HTR-8/SVneo (cell line): ENCODE results near the gene HDAC4.

Experiments
- DNase-seq: peaks from one replicate; pipeline ENCODE4 v3.0.0; 2011; ENCODE audit warnings: low spot score, mixed read lengths; ENCODE audit not compliant: insufficient read length
- FAIRE-seq: peaks from 2 replicates; lab custom pipeline; 2011; peaks lifted over from hg19 to GRCh38; lab: Jason Lieb, UNC

HDAC4 gene

GRCh38 chr2:239355724-239356123 is 45.1 kb downstream of the HDAC4 start:
- DNase-seq (no peak), FAIRE-seq (no peak)

DNA sequence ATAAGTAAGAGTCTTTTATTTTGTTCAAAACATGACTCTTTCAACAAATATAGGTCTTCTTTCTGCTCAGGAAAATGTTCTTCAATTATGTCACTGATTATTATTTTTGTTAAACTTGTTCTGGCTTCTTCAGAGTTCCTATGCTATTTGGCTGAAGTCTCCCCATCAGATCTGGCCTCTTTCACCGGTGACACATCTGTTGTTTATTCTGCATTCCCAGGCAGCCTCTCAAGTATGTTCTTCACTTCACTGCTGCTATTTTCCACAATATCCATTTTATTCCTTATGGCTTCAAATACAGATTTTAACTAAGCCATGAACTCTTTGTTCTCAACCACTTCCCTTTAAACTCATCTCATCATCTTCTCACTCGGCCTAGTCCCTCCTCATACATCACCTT is 45.7 kb downstream of the HDAC4 start:
- no peak for FAIRE-seq
- no peak for DNase-seq

DNA sequence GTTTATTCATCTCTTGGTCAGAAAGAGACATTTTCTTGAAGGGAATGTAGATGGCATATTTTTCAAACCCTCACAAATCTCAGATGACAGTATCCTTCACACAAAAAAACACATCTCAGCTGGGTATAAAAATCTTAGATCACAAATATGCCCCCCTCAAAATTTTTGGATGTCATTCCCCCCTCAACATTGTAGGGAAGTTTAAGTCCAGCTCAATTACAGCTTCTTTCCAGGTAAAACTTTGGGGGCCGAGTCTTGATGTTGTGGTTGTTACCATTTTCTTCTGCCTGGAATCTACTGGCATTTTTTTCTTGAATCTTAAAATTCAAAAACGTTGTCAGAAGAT is 46.1 kb downstream of the HDAC4 start:
- FAIRE-seq (no peak), DNase-seq (no peak)

DNA sequence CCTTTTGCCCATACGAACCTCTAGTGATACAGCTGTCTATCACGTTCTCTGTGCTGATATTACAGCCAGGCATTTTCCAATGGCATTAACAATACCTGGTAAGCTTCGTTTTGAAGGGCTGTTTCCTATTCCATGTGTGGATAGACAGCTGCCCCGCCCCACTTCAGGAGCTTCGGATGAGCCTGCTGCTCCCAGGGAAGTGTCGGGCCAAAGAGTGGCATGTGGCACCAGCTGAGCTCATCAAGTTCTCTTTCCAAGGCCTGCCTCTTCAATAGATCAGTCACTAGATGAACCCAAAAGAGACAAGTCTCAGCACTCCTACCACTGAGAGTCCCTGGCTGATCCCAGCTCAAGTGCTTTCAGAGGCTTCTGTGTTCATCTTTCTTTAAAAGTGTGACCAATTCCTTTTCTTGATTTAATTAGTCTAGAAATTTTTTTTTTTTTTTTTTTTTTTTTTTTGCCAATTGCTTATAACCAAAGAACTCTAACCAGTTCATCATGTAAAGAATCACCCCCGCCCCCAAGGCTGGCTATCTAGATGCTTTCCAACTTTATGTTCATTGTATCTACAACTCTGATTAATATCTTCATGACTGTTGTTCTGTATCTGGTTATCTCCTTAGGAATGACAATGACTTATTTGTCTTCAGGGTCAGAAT is 46.6 kb downstream of the HDAC4 start:
- DNase-seq (no peak), FAIRE-seq (no peak)

DNA sequence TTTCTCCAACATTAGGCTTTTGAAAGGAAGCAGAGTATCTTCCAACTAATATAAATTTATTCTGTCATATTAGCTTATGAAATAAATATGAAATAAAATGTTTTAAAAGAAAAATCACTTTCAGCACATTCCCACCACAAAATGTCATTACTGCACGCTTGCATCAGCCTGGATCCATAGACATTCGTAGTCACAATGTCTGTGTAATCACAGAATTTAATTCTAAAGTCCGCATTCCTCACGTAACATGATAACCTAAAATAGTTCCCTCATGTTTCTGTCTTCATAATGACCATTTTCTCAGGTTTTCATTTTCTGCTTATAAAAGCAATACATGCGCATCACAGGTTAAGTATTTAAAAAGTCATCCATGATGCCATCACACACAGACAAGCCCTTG is 47.1 kb downstream of the HDAC4 start:
- FAIRE-seq: no peak
- DNase-seq: no peak

GRCh38 chr2:239351687-239352086 is 49.1 kb downstream of the HDAC4 start:
- no peak for FAIRE-seq
- no peak for DNase-seq

GRCh38 chr2:239349453-239350135 is 51.2 kb downstream of the HDAC4 start:
- no peak for DNase-seq

DNA sequence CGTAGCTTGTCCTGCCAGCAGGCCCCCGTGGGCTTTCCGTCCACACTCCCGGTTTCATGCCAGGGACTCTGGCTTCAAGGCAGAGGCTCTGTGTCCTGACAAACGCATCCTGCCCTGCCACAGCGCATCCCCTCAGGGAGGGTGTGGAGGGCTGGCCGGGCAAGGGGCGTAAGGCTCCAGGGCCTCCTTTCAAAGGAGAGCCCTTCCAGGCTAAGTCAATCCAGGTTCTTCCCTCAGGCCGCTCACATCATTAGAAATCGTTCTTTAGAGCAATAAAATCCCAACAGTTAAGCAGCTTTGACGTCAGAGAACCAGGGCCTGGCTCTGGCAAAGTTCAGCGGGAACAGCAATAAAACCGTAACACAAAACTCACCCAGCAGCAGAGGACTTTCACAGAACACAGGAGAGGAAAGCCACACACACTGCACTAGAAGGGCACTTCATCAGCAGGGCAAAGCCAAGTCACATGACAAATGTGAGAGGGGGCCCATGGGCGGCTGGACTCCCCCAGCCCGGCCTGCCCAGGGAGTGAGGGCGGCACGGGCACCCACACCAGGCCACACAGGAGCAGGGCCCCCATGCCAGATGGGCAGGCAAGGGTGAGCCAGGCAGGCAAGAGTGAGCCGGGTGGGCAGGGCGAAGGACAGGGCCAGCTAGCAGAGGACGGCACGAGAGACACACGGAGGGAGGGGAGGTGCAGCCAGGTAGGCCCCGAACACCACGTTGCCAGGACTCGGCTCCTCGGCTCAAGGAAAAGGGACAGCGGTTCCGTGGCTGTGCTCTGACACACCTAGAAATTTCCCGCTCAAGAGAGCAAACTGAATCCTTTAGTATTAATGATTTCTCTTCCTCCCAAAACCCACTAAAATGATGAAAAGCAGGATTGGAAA is 52.0 kb downstream of the HDAC4 start:
- DNase-seq (no peak), FAIRE-seq (no peak)

More at GRCh38 chr2:239349453-239350135, 51.2 kb downstream of the HDAC4 start:
- FAIRE-seq: no peak

DNA sequence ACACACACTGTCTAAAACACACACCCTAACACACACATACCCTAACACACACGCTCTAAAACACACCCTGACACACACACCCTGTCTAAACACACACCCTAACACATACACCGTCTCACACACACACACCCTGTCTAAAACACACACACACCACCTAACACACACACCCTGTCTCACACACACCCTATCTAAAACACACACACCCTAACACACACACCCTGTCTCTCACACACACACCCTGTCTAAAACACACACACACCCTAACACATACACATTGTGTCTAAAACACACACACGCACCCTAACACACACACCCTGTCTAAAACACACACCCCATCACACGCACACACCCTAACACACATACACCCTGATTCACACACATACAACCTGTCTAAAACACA is 54.1 kb downstream of the HDAC4 start:
- no peak for DNase-seq
- FAIRE-seq: no peak

DNA sequence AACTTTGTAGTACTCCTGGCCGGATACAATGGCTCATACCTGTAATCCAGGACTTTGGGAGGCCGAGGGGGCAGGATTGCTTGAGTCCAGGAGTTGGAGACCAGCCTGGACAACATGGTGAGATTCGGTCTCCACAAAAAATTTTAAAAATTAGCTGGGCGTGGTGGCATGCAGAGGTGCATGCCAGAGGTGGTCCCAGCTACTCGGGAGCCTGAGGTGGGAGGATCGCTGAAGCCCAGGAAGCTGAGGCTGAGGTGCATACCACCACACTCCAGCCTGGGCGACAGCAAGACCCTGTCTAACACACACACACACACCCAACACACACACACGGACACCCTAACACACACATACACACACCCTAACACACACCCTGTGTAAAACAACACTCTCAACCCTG is 55.6 kb downstream of the HDAC4 start:
- no peak for FAIRE-seq

GRCh38 chr2:239344857-239345216 is 56.0 kb downstream of the HDAC4 start:
- no peak for FAIRE-seq
- DNase-seq: no peak

More for the DNA sequence above, 55.6 kb downstream of the HDAC4 start:
- no peak for DNase-seq

DNA sequence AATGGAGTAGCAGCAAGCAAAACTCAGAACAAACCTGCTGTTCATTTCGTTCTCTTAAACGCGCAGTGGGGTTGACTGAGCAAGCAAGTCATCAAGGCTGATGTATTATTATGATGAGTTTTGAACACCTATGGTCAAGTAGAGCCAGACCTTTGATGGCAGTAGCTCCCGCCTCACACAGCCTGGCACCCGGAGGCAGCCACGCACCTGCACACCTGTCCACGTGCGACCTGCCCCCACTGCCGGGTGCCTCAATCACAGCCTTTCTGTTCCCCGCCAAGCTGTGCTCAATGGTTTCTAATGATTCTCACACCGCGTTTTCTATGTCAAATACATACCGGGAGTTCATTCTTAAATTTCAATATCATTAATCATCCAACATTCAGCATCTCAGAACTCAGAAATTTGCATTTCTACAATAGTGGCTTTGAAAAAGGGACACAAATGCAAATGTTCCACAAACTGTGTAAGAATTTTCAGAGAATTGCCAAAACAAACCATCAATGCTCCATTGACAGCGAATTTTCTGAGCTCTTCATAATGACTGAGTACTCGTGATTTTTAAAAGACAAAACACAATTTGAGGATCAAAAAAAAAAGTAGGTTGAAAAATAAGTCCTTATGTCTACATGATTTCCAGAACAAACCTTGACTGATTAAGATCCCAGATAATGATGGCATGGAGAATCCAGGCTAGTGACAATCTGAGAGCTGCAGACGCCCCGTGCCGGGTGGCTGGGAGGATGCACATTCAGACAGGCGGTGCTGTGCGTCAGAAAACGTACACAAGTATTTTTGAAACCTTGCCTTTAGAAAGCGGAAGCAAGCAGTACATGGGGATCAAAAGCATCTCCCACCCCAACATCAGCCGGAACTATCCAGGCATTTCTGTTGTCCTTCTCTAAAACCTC is 56.6 kb downstream of the HDAC4 start:
- DNase-seq: no peak
- FAIRE-seq: no peak

DNA sequence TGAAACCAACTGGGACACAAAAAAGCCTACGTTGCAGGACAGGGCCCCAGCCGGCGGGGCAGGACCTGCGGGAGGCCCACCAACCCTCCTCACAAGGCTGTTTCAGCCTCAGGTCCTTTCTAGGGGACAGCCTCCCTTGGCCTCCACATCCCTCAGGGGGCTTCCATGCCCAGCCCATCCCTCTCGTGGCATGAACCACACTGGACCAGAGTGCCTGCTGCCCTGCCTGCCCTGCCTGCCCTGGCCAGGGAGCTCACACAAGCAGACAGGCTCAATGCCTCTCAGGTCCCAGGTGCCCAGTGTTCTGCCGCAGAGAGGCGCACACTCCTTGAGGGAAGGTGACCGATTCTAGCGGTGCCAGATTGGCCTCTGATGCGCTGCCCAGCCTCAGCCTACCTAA is 57.4 kb downstream of the HDAC4 start:
- FAIRE-seq (no peak), DNase-seq (no peak)

DNA sequence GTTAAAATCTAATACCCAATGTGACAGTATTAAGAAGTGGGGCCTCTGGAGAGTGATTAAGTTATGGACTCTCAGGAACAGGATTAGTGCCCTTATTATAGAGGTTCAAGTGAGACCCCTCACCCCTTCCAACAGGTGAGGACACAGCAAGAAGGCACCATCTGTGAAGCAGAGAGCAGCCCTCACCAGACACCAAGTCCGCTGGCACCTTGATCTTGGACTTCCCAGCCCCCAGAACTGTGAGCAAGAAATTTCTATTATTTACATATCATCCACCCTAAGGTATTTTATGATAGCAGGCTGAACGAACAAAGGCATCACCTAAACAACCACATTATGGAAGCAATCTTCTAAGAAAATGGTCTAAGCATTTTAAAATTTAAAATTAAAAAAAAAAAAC is 59.0 kb downstream of the HDAC4 start:
- DNase-seq (no peak), FAIRE-seq (no peak)

DNA sequence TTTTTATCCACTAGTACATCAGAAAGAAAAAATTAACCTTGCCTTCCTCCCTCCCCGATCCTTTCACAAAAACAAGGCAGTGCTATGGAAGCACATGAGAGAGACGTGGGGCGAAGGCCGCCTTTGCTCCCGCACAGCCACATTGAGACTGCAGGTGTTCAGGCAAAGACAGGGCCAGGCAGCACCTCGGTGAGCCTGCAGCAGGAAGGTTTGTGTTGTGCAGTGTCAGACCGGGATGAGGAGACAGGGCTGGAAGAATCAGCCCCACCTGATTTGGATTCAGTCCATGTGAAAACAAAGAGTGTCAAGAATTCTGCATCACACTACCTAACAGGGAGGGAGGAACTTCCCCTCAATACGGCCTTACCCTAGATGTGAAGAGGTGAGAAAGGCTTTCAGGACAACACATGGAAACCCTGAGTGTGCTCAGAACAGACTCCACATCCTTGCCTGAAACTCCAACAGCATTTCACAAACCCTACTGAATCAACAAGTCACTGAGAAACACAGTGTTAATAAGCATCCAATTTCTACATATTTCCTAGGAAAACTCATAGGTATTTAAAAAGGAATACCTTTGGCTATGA is 59.6 kb downstream of the HDAC4 start:
- FAIRE-seq (no peak), DNase-seq (no peak)

DNA sequence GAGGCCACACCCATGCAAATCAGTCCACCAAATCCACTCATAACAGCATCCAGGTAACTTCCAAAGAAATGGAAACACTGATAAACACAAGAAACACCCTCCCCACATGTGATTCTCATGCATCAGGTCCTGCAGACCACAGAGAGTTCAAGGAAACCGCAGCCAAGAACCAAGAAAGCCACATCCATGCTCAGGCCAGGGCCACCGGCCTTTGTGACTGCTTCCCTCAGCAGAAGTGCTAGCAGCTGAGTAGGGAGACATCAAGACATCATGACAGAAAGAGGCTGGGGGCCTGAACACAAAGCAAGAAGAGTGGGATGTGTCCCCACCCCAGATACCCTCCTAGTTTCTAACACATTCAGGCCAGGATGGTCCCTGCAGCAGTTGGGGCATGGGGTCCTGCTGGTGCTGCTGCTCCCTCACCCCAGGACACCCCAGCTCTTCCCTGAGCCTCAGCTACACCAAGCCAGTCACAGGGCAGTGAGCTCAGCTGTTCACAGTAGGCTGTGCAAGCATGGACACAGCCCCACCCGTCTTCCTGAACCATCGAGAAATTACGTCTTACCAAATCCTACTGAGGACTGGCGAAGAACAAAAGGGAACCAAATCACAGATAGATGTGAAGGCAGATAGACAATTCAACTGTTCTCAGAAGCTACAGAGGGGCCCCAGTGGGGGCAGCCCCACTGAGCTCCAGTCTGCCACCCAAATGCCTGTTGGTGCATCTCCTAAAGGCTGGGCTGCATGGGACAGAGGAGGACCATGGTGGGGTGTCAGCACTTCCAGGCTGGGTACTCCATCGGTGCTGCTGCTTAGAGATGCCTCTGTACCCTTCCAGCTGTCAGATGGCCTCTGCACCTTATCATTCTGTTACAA is 60.9 kb downstream of the HDAC4 start:
- FAIRE-seq (no peak), DNase-seq (no peak)

GRCh38 chr2:239339241-239339640 is 61.6 kb downstream of the HDAC4 start:
- FAIRE-seq: no peak

DNA sequence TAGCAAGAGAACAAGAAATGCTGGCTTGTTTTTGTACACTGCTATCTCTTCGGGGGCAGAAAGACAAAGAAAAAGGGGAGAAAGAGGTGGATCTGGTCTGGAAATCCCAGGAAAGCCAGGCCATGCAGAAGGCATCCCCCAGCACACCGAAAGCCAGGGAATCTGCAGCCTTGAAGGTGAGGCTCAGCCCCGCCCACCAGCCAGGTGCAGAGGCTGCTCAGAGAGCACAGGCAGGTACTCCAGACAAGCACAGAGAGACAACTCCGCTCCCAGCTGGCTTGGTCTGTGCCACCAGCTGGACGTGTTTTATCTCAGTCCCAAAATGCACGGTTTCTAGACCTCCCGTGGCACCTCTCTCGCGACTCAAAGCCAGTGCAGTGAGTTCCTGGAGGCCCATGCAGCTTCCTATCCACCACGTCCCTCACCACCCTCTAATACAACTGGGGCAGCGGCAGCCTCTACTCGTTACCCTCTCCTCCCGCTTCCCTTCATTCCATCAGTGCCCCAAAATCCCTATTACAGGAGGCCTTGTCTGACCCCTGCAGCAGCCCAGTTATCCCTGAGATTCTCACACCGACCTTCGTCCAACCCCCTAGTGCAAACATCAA is 62.8 kb downstream of the HDAC4 start:
- no peak for FAIRE-seq
- DNase-seq: no peak

More at GRCh38 chr2:239339241-239339640, 61.6 kb downstream of the HDAC4 start:
- DNase-seq: no peak
